ENCODE measurements around the gene ALDH3B2.

GRCh38 chr11:67666676-67667489 lies 7.5 kb downstream of the ALDH3B2 start:
- TF ChIP-seq BHLHE40 (IDR thresholded peaks at IDR 0.05; ENCODE audit: borderline replicate concordance) = no peak
- TF ChIP-seq HDGF (IDR thresholded peaks at IDR 0.05; ENCODE audit: borderline replicate concordance) = no peak
- TF ChIP-seq LEF1 (IDR thresholded peaks at IDR 0.05; ENCODE audit: borderline replicate concordance) = no peak
- TF ChIP-seq ZNF384 (IDR thresholded peaks at IDR 0.05) = no peak

All from HEK293T (cell line).